ENCODE measurements around the gene SRM.

- TF ChIP-seq POLR2A (IDR thresholded peaks at IDR 0.05) (no peak), CTCF (IDR thresholded peaks at IDR 0.05) (no peak), EP300 (IDR thresholded peaks at IDR 0.05) (no peak)
Measured at GRCh38 chr1:11062965-11063401, 3.2 kb upstream of the SRM start.
